Measurements from ENCODE around the gene TPM1. TPM values are rescaled to one million over a fixed set of nuclear protein-coding genes. Genes with fewer than 3 reads are reported as not detected.
"Not testable (repeated sequence)": the region's sequence is repeated elsewhere in the genome, so short reads cannot be mapped to it uniquely, and the experiment has no call there.

TPM1 gene
- total RNA-seq, 1 donor from 2014 or later, result 67.5 TPM

GRCh38 chr15:63093486-63094205 lies 51.1 kb downstream of the TPM1 start:
- peak; percentile 86 for TF ChIP-seq CTCF (conservative IDR thresholded peaks at IDR 0.05)
- no peaks in the 10 kb centered on the region for H3K27me3 Mint-ChIP-seq (ENCODE audit: low read depth)

GRCh38 chr15:63094495-63094931 lies 52.0 kb downstream of the TPM1 start:
- Mint-ChIP-seq H3K4me1 (peaks cover under 1% of the 10 kb centered on the region), H3K27ac (ENCODE audit: unreplicated experiment) (no peak overlapping the region), H3K36me3 (ENCODE audit: low read depth) (no peaks in the 10 kb centered on the region), H3K4me3 (no peak overlapping the region), H3K9me3 (no peaks in the 10 kb centered on the region), H3K27me3 (ENCODE audit: low read depth) (no peaks in the 10 kb centered on the region)
- no peak for TF ChIP-seq CTCF (conservative IDR thresholded peaks at IDR 0.05)
- no peak for DNase-seq (ENCODE audit: low read depth, low spot score)

More at GRCh38 chr15:63093486-63094205, 51.1 kb downstream of the TPM1 start:
- no peaks in the 10 kb centered on the region for H3K9me3 Mint-ChIP-seq
- H3K36me3 Mint-ChIP-seq (ENCODE audit: low read depth), result no peaks in the 10 kb centered on the region
- DNase-seq (ENCODE audit: low read depth, low spot score), result peak; percentile 81
- H3K4me3 Mint-ChIP-seq, result no peak overlapping the region
- H3K27ac Mint-ChIP-seq (ENCODE audit: unreplicated experiment), result no peak overlapping the region
- peaks cover 9% of the 10 kb centered on the region for H3K4me1 Mint-ChIP-seq

- Mint-ChIP-seq H3K27ac (ENCODE audit: unreplicated experiment) (no peak overlapping the region), H3K9me3 (no peaks in the 10 kb centered on the region), H3K36me3 (ENCODE audit: low read depth) (no peaks in the 10 kb centered on the region), H3K27me3 (ENCODE audit: low read depth) (no peaks in the 10 kb centered on the region), H3K4me1 (no peaks in the 10 kb centered on the region), H3K4me3 (no peak overlapping the region)
- TF ChIP-seq CTCF (conservative IDR thresholded peaks at IDR 0.05), result no peak
- no peak for DNase-seq (ENCODE audit: low read depth, low spot score)
Observed at GRCh38 chr15:63096178-63096577, 53.6 kb downstream of the TPM1 start.

- H3K9me3 Mint-ChIP-seq; H3K27me3 Mint-ChIP-seq (ENCODE audit: low read depth); H3K4me3 Mint-ChIP-seq; DNase-seq (ENCODE audit: low read depth, low spot score); H3K27ac Mint-ChIP-seq (ENCODE audit: unreplicated experiment); H3K36me3 Mint-ChIP-seq (ENCODE audit: low read depth); H3K4me1 Mint-ChIP-seq: not testable (repeated sequence)
Observed at GRCh38 chr15:63098901-63099300, 56.4 kb downstream of the TPM1 start.

- H3K4me1 Mint-ChIP-seq, result not testable (repeated sequence)
Observed at GRCh38 chr15:63099581-63099980, 57.0 kb downstream of the TPM1 start.

GRCh38 chr15:63103416-63103815 lies 60.9 kb downstream of the TPM1 start:
- Mint-ChIP-seq H3K4me1 (no peaks in the 10 kb centered on the region), H3K4me3 (no peak overlapping the region), H3K9me3 (peaks cover 4% of the 10 kb centered on the region), H3K27ac (ENCODE audit: unreplicated experiment) (no peak overlapping the region), H3K27me3 (ENCODE audit: low read depth) (no peaks in the 10 kb centered on the region), H3K36me3 (ENCODE audit: low read depth) (no peaks in the 10 kb centered on the region)
- no peak for DNase-seq (ENCODE audit: low read depth, low spot score)
- no peak for TF ChIP-seq CTCF (conservative IDR thresholded peaks at IDR 0.05)

More at GRCh38 chr15:63099581-63099980, 57.0 kb downstream of the TPM1 start:
- not testable (repeated sequence) for DNase-seq (ENCODE audit: low read depth, low spot score); H3K27me3 Mint-ChIP-seq (ENCODE audit: low read depth); H3K36me3 Mint-ChIP-seq (ENCODE audit: low read depth); H3K4me3 Mint-ChIP-seq; H3K9me3 Mint-ChIP-seq; H3K27ac Mint-ChIP-seq (ENCODE audit: unreplicated experiment)
